Prostate gland (tissue), 2 donors: Measurements from ENCODE around the gene JARID2. TPM values are rescaled to one million over a fixed set of nuclear protein-coding genes. Genes with fewer than 3 reads are reported as not detected.

ENCODE experiments used
- DNase-seq: peaks from one replicate; pipeline ENCODE4 v3.0.0-alpha.2; 2019; ENCODE audit warnings: low spot score
- H3K27ac ChIP-seq, 2 donors: fragments of 200-600 bp; sonication (generic); 2 replicates each; pipeline ENCODE4 v1.5.1; 2017 to 2019
- H3K27me3 ChIP-seq: fragments of 200-600 bp; sonication (generic); replicated peaks from 2 replicates; pipeline ENCODE4 v1.5.1; 2019; ENCODE audit not compliant: insufficient read depth
- H3K36me3 ChIP-seq, 2 donors: fragments of 200-600 bp; sonication (generic); 1 replicate in 1 of 2; 2 replicates in 1 of 2; pipeline versions ENCODE4 v1.5.1 to v1.8.1; 2017 to 2019
- H3K4me1 ChIP-seq: fragments of 200-600 bp; sonication (generic); replicated peaks from 2 replicates; pipeline ENCODE4 v1.5.1; 2019
- H3K4me3 ChIP-seq, 2 donors: fragments of 200-600 bp; sonication (generic); 2 replicates each; pipeline ENCODE4 v1.5.1; 2017 to 2019
- H3K9me3 ChIP-seq: fragments of 200-600 bp; sonication (generic); 2 replicates; pipeline ENCODE4 v1.5.1; 2017
- CTCF ChIP-seq, 4 experiments: fragments of 200-600 bp in 2 of 4; fragments of 450-650 bp in 2 of 4; sonication (generic) in 2 of 4; IDR thresholded peaks; 1 replicate in 3 of 4; 2 replicates in 1 of 4; pipeline ENCODE4 v1.5.1; 2016 to 2019; ENCODE audit warnings: antibody characterized with exemption in 4 of 4, mild to moderate bottlenecking in 2 of 4, moderate library complexity in 2 of 4
- POLR2A ChIP-seq: fragments of 450-650 bp; IDR thresholded peaks from one replicate; pipeline ENCODE4 v1.6.1; 2016; ENCODE audit warnings: antibody characterized with exemption, mild to moderate bottlenecking
- POLR2AphosphoS5 ChIP-seq: sonication (generic); formaldehyde crosslinking; IDR thresholded peaks from one replicate; pipeline ENCODE4 v1.6.1; 2017; ENCODE audit warnings: antibody characterized with exemption
- WGBS: methylation state at CpG from one replicate; pipeline ENCODE4 v1.1.5; 2018; 5-methylcytosine and 5-hydroxymethylcytosine counted together
- intact Hi-C: fragments of 100-400 bp; cut with DNase I; formaldehyde crosslinking; loops from one replicate; pipeline ENCODE4 v1.14.2; 2022
- total RNA-seq, 2 donors: library from RNA; depleted of rRNA; stranded (reverse); fragments of >200 nt; gene quantifications; one replicate each; pipeline ENCODE4 v1.1.0, GENCODE V29; 2016

Gene JARID2
- total RNA-seq, 2 donors from 2014 or later = 7.7 to 35.4 TPM

- H3K27ac ChIP-seq = no peak overlapping the region
- H3K4me3 ChIP-seq = no peak overlapping the region
- peaks cover 4% of the 10 kb centered on the region for H3K4me1 ChIP-seq
- WGBS = 95% methylated on average over 4 of the region's 4 CpGs
- H3K9me3 ChIP-seq = no peaks in the 10 kb centered on the region
- no peaks in the 10 kb centered on the region for H3K36me3 ChIP-seq
- intact Hi-C loops = no loop called here
- TF ChIP-seq POLR2A (no peak), CTCF (IDR thresholded peaks at IDR 0.05) (no peak), POLR2AphosphoS5 (no peak)
- DNase-seq = no peak
- no peaks in the 10 kb centered on the region for H3K27me3 ChIP-seq
Observed at GRCh38 chr6:15451738-15452137, 205.9 kb downstream of the JARID2 start.

GRCh38 chr6:15452182-15452941 lies 206.5 kb downstream of the JARID2 start:
- H3K27ac ChIP-seq = peak overlapping the region in 1 of 2 donors; percentile 30
- WGBS = 91% methylated on average over 9 of the region's 9 CpGs
- no peak for DNase-seq
- intact Hi-C loops = no loop called here
- no peaks in the 10 kb centered on the region for H3K36me3 ChIP-seq
- H3K9me3 ChIP-seq = no peaks in the 10 kb centered on the region
- H3K27me3 ChIP-seq = no peaks in the 10 kb centered on the region
- TF ChIP-seq POLR2AphosphoS5 = no peak
- peaks cover 4% of the 10 kb centered on the region for H3K4me1 ChIP-seq
- no peak overlapping the region for H3K4me3 ChIP-seq

- Histone ChIP-seq H3K27me3 (no peaks in the 10 kb centered on the region), H3K27ac (peak overlapping the region; percentile 30 to 45), H3K9me3 (no peaks in the 10 kb centered on the region), H3K4me3 (no peak overlapping the region), H3K4me1 (peaks cover 3% of the 10 kb centered on the region), H3K36me3 (no peaks in the 10 kb centered on the region)
- intact Hi-C loops = no loop called here
- DNase-seq = no peak
- TF ChIP-seq POLR2A (no peak), POLR2AphosphoS5 (no peak), CTCF (IDR thresholded peaks at IDR 0.05) (no peak)
- WGBS = 60% methylated on average over 4 of the region's 4 CpGs
Observed at GRCh38 chr6:15453186-15453585, 207.3 kb downstream of the JARID2 start.

GRCh38 chr6:15453622-15454021 lies 207.8 kb downstream of the JARID2 start:
- Histone ChIP-seq H3K36me3 (no peaks in the 10 kb centered on the region), H3K27ac (peak overlapping the region; percentile 45 to 55), H3K9me3 (no peaks in the 10 kb centered on the region), H3K27me3 (no peaks in the 10 kb centered on the region), H3K4me3 (no peak overlapping the region), H3K4me1 (no peaks in the 10 kb centered on the region)
- DNase-seq = peak; percentile 33
- TF ChIP-seq POLR2AphosphoS5 (peak; percentile 86), CTCF (IDR thresholded peaks at IDR 0.05) (no peak)
- 58% methylated on average over 5 of the region's 5 CpGs for WGBS
- intact Hi-C loops = no loop called here

- no peak for DNase-seq
- Histone ChIP-seq H3K4me1 (no peaks in the 10 kb centered on the region), H3K9me3 (no peaks in the 10 kb centered on the region), H3K27me3 (no peaks in the 10 kb centered on the region), H3K27ac (no peak overlapping the region), H3K36me3 (no peaks in the 10 kb centered on the region), H3K4me3 (no peak overlapping the region)
- 43% methylated on average over 2 of the region's 2 CpGs for WGBS
- TF ChIP-seq POLR2A (no peak), CTCF (IDR thresholded peaks at IDR 0.05) (no peak)
- intact Hi-C loops = no loop called here
Observed at GRCh38 chr6:15456422-15456821, 210.6 kb downstream of the JARID2 start.
